Inferior parietal cortex (tissue), 1 donor: ENCODE results near the gene TRABD2B.

Experiments
- DNase-seq: peaks from one replicate; pipeline ENCODE4 v3.0.0-alpha.2; 2016; ENCODE audit errors: extremely low spot score

TRABD2B gene

GRCh38 chr1:47935856-47936255 lies 61.3 kb downstream of the TRABD2B start:
- no peak for DNase-seq

- DNase-seq = no peak
Measured at GRCh38 chr1:47935163-47935562, 62.0 kb downstream of the TRABD2B start.

GRCh38 chr1:47934243-47934805 lies 62.9 kb downstream of the TRABD2B start:
- DNase-seq = no peak

- no peak for DNase-seq
Measured at GRCh38 chr1:47932743-47933142, 64.4 kb downstream of the TRABD2B start.

GRCh38 chr1:47931395-47931794 lies 65.8 kb downstream of the TRABD2B start:
- no peak for DNase-seq

- no peak for DNase-seq
Measured at GRCh38 chr1:47930210-47930840, 66.9 kb downstream of the TRABD2B start.

- DNase-seq = no peak
Measured at GRCh38 chr1:47927165-47927564, 70.0 kb downstream of the TRABD2B start.

GRCh38 chr1:47926461-47926999 lies 70.7 kb downstream of the TRABD2B start:
- no peak for DNase-seq

- no peak for DNase-seq
Measured at GRCh38 chr1:47924270-47925048, 72.7 kb downstream of the TRABD2B start.

GRCh38 chr1:47921935-47922415 lies 75.2 kb downstream of the TRABD2B start:
- DNase-seq = no peak

GRCh38 chr1:47919113-47919833 lies 77.9 kb downstream of the TRABD2B start:
- no peak for DNase-seq

- DNase-seq = no peak
Measured at GRCh38 chr1:47918257-47918867, 78.8 kb downstream of the TRABD2B start.

- DNase-seq = no peak
Measured at GRCh38 chr1:47917687-47918086, 79.5 kb downstream of the TRABD2B start.

- DNase-seq = no peak
Measured at GRCh38 chr1:47915677-47916353, 81.4 kb downstream of the TRABD2B start.

- DNase-seq = no peak
Measured at GRCh38 chr1:47914952-47915676, 82.1 kb downstream of the TRABD2B start.

GRCh38 chr1:47914218-47914938 lies 82.8 kb downstream of the TRABD2B start:
- DNase-seq = no peak

GRCh38 chr1:47913225-47913823 lies 83.9 kb downstream of the TRABD2B start:
- DNase-seq = no peak

GRCh38 chr1:47912756-47913155 lies 84.4 kb downstream of the TRABD2B start:
- no peak for DNase-seq

- no peak for DNase-seq
Measured at GRCh38 chr1:47911892-47912291, 85.3 kb downstream of the TRABD2B start.
